ENCODE measurements around the gene FBXO4. TPM values are rescaled to one million over a fixed set of nuclear protein-coding genes. Genes with fewer than 3 reads are reported as not detected.

FBXO4 gene
- total RNA-seq, 1 experiment from 2014 or later, result 1.2 TPM

DNA sequence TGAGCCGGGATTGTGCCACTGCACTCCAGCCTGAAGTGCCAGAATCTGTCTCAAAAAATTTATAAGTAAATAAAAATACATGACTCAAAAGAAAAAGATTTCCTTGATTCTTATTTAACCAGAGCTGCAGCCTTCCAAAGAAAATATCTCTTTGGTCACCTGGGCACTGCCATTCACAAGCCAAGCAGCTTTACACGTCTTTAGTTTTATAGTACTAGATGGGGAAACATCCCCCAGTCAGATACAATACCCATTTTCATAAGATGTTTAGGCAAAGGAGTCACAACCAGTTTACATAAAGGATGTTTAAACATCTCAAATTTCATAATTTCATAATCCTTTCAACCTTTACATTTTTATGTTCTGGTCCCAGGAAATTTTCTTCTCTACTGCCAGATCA is 41.1 kb upstream of the FBXO4 start:
- Histone ChIP-seq H3K23ac (ENCODE audit: insufficient read length, low read depth, low read length) (no peak overlapping the region), H3K4me1 (ENCODE audit: insufficient read depth, low read length) (no peaks in the 10 kb centered on the region), H3K18ac (ENCODE audit: insufficient read length, low read depth, low read length) (no peak overlapping the region), H2BK5ac (ENCODE audit: insufficient read length, low read length) (no peak overlapping the region), H2BK15ac (ENCODE audit: low read depth, low read length) (no peak overlapping the region), H3K27me3 (ENCODE audit: insufficient read depth, low read length) (no peaks in the 10 kb centered on the region), H2AFZ (ENCODE audit: low read length) (no peak overlapping the region), H3K79me2 (ENCODE audit: insufficient read depth, low read length) (no peaks in the 10 kb centered on the region), H3T11ph (ENCODE audit: low read length) (no peak overlapping the region), H3K79me1 (ENCODE audit: insufficient read depth, low read depth, low read length, poor library complexity, severe bottlenecking) (no peaks in the 10 kb centered on the region), H3K27ac (ENCODE audit: insufficient read length, low read depth, low read length) (no peak overlapping the region), H3K56ac (ENCODE audit: insufficient read length, low read depth, low read length) (no peak overlapping the region), H4K5ac (ENCODE audit: insufficient read length, low read depth, low read length) (no peak overlapping the region), H4K20me1 (ENCODE audit: control insufficient read depth, insufficient read depth, insufficient read length) (no peaks in the 10 kb centered on the region), H3K23me2 (ENCODE audit: insufficient read length, low read depth, low read length, poor library complexity, severe bottlenecking) (no peaks in the 10 kb centered on the region), H3K9ac (ENCODE audit: extremely low read depth, insufficient read length, low read length) (no peak overlapping the region), H2BK12ac (ENCODE audit: insufficient read length, low read depth, low read length) (no peak overlapping the region), H2BK120ac (ENCODE audit: low read depth, low read length, poor library complexity, severe bottlenecking) (no peak overlapping the region), H3K4me2 (ENCODE audit: insufficient read depth, insufficient read length, low read length) (no peak overlapping the region), H3K14ac (ENCODE audit: insufficient read depth, low read length) (no peak overlapping the region), H2BK20ac (ENCODE audit: low read depth, low read length, poor library complexity, severe bottlenecking) (no peak overlapping the region), H4K8ac (replicated peaks; ENCODE audit: insufficient read length, low read depth, low read length) (no peak overlapping the region), H2AK5ac (ENCODE audit: insufficient read length, low read length) (no peak overlapping the region), H3K9me3 (ENCODE audit: control insufficient read depth, low read depth, low read length) (no peaks in the 10 kb centered on the region), H3K4ac (ENCODE audit: low read depth, low read length) (no peak overlapping the region), H4K91ac (ENCODE audit: insufficient read length, low read depth, low read length) (no peak overlapping the region)
- DNase-seq, result no peak
- Mint-ChIP-seq H3K4me3 (no peak overlapping the region), H3K36me3 (ENCODE audit: insufficient read depth in 1 of 3, low read depth in 3 of 3) (peaks cover 2 to 7% (median 5%) of the 10 kb centered on the region in 3 experiments; a peak in 3 of 7 replicates), H3K27me3 (ENCODE audit: low read depth) (no peaks in the 10 kb centered on the region; the same call in 1 of the 2 replicates), H3K9me3 (peaks cover 12 to 13% of the 10 kb centered on the region in 2 experiments), H3K27ac (no peak overlapping the region), H3K4me1 (no peaks in the 10 kb centered on the region)
- WGBS (ENCODE audit: extremely low coverage, insufficient read length, low lambda C conversion rate), result no CpG with 5 or more reads among the region's 2 CpGs
- TF ChIP-seq, protein P1, sequence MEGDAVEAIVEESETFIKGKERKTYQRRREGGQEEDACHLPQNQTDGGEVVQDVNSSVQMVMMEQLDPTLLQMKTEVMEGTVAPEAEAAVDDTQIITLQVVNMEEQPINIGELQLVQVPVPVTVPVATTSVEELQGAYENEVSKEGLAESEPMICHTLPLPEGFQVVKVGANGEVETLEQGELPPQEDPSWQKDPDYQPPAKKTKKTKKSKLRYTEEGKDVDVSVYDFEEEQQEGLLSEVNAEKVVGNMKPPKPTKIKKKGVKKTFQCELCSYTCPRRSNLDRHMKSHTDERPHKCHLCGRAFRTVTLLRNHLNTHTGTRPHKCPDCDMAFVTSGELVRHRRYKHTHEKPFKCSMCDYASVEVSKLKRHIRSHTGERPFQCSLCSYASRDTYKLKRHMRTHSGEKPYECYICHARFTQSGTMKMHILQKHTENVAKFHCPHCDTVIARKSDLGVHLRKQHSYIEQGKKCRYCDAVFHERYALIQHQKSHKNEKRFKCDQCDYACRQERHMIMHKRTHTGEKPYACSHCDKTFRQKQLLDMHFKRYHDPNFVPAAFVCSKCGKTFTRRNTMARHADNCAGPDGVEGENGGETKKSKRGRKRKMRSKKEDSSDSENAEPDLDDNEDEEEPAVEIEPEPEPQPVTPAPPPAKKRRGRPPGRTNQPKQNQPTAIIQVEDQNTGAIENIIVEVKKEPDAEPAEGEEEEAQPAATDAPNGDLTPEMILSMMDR (conservative IDR thresholded peaks at IDR 0.05), result no peak

Measured in H9 (cell line).